NCI-H146 treated with DMSO at 0.1 percent for 48 hours (cell line): ENCODE data around the gene CALM1.
A peak's percentile ranks its signal among the peaks of the same experiment; 100 is the strongest.

Source experiments
- DNase-seq: peaks from one replicate; lab custom pipeline; 2025; ENCODE audit not compliant: unreplicated experiment; lab: John Stamatoyannopoulos, UW

Gene CALM1

GRCh38 chr14:90396341-90397339 is at the start of gene CALM1:
CALM1 (plus strand) TSS chr14:90397029; CDS start chr14:90397231, 202 bp downstream.
- DNase-seq: peak; percentile 89

- DNase-seq: no peak
These were observed 48.6 kb upstream of the CALM1 start for GRCh38 chr14:90348270-90348669.

- DNase-seq: no peak
These were observed 47.1 kb upstream of the CALM1 start for GRCh38 chr14:90349739-90350138.

GRCh38 chr14:90354551-90355298 is 42.1 kb upstream of the CALM1 start:
- DNase-seq: no peak

GRCh38 chr14:90355540-90356518 is 41.0 kb upstream of the CALM1 start:
- DNase-seq: no peak

- no peak for DNase-seq
These were observed 39.9 kb upstream of the CALM1 start for GRCh38 chr14:90356925-90357324.

GRCh38 chr14:90358359-90358758 is 38.5 kb upstream of the CALM1 start:
- DNase-seq: no peak

GRCh38 chr14:90361865-90362557 is 34.8 kb upstream of the CALM1 start:
- DNase-seq: no peak

- no peak for DNase-seq
These were observed 34.3 kb upstream of the CALM1 start for GRCh38 chr14:90362558-90362896.

GRCh38 chr14:90368946-90369721 is 27.7 kb upstream of the CALM1 start:
- DNase-seq: peak; percentile 26

- no peak for DNase-seq
These were observed 22.9 kb upstream of the CALM1 start for GRCh38 chr14:90373887-90374286.

GRCh38 chr14:90374813-90375212 is 22.0 kb upstream of the CALM1 start:
- no peak for DNase-seq

GRCh38 chr14:90375934-90376333 is 20.9 kb upstream of the CALM1 start:
- peak; percentile 58 for DNase-seq

GRCh38 chr14:90378249-90378648 is 18.6 kb upstream of the CALM1 start:
- DNase-seq: no peak

- DNase-seq: no peak
These were observed 17.7 kb upstream of the CALM1 start for GRCh38 chr14:90379106-90379505.

- DNase-seq: peak; percentile 36
These were observed 15.6 kb upstream of the CALM1 start for GRCh38 chr14:90381011-90381786.

GRCh38 chr14:90381999-90382451 is 14.8 kb upstream of the CALM1 start:
- DNase-seq: peak; percentile 86

GRCh38 chr14:90382491-90383125 is 14.2 kb upstream of the CALM1 start:
- peak; percentile 68 for DNase-seq
